Measurements from ENCODE around the gene FMNL2.

FMNL2 gene

GRCh38 chr2:152419944-152420343, 85.0 kb downstream of the FMNL2 start:
- DNase-seq (ENCODE audit: low read depth): no peak
- TF ChIP-seq CTCF (conservative IDR thresholded peaks at IDR 0.05; ENCODE audit: control insufficient read depth, insufficient read depth, low read depth, low read length): no peak
- H3K4me3 ChIP-seq (ENCODE audit: control insufficient read depth, low read depth, low read length): no peak overlapping the region

- no peak for DNase-seq (ENCODE audit: low read depth)
- TF ChIP-seq CTCF (conservative IDR thresholded peaks at IDR 0.05; ENCODE audit: control insufficient read depth, insufficient read depth, low read depth, low read length): no peak
- H3K4me3 ChIP-seq (ENCODE audit: control insufficient read depth, low read depth, low read length): no peak overlapping the region
Observed at GRCh38 chr2:152420363-152420762, 85.4 kb downstream of the FMNL2 start.

- no peak for DNase-seq (ENCODE audit: low read depth)
- H3K4me3 ChIP-seq (ENCODE audit: control insufficient read depth, low read depth, low read length): no peak overlapping the region
- no peak for TF ChIP-seq CTCF (conservative IDR thresholded peaks at IDR 0.05; ENCODE audit: control insufficient read depth, insufficient read depth, low read depth, low read length)
Observed at GRCh38 chr2:152420936-152421335, 86.0 kb downstream of the FMNL2 start.

GRCh38 chr2:152421521-152422370, 86.8 kb downstream of the FMNL2 start:
- no peak overlapping the region for H3K4me3 ChIP-seq (ENCODE audit: control insufficient read depth, low read depth, low read length)
- no peak for TF ChIP-seq CTCF (conservative IDR thresholded peaks at IDR 0.05; ENCODE audit: control insufficient read depth, insufficient read depth, low read depth, low read length)
- peak; percentile 99 for DNase-seq (ENCODE audit: low read depth)

- no peak for TF ChIP-seq CTCF (conservative IDR thresholded peaks at IDR 0.05; ENCODE audit: control insufficient read depth, insufficient read depth, low read depth, low read length)
- no peak overlapping the region for H3K4me3 ChIP-seq (ENCODE audit: control insufficient read depth, low read depth, low read length)
- no peak for DNase-seq (ENCODE audit: low read depth)
Observed at GRCh38 chr2:152423684-152424083, 88.7 kb downstream of the FMNL2 start.

GRCh38 chr2:152425765-152426727, 91.1 kb downstream of the FMNL2 start:
- DNase-seq (ENCODE audit: low read depth): peak; percentile 78
- TF ChIP-seq CTCF (conservative IDR thresholded peaks at IDR 0.05; ENCODE audit: control insufficient read depth, insufficient read depth, low read depth, low read length): no peak
- no peak overlapping the region for H3K4me3 ChIP-seq (ENCODE audit: control insufficient read depth, low read depth, low read length)

Measured in fibroblast of mammary gland (primary cell).